Activated naive CD8-positive, alpha-beta T cell treated with anti-CD3 and anti-CD28 coated beads, Interleukin-2, amount 50 U/mL, for 24 hours (primary cell): Measurements from ENCODE around the gene RUNX3.
"Not testable (repeated sequence)": the region's sequence is repeated elsewhere in the genome, so short reads cannot be mapped to it uniquely, and the experiment has no call there.

Source experiments
- ATAC-seq: fragments of 150-1000 bp; cut with Tn5 transposase; one replicate; pipeline ENCODE4 v1.10.0; 2021
- DNase-seq: peaks from one replicate; pipeline ENCODE4 v3.0.0; 2021
- H3K27ac Mint-ChIP-seq: one replicate; pipeline ENCODE4 v1.8.0; 2021; ENCODE audit warnings: mild to moderate bottlenecking, mixed read lengths
- H3K27me3 Mint-ChIP-seq: one replicate; pipeline ENCODE4 v1.8.0; 2021; ENCODE audit warnings: mixed read lengths
- H3K36me3 Mint-ChIP-seq: one replicate; pipeline ENCODE4 v1.8.0; 2021; ENCODE audit warnings: low read depth, mixed read lengths
- H3K4me1 Mint-ChIP-seq: one replicate; pipeline ENCODE4 v1.8.0; 2021; ENCODE audit warnings: mixed read lengths
- H3K4me3 Mint-ChIP-seq: one replicate; pipeline ENCODE4 v1.8.0; 2021; ENCODE audit warnings: mild to moderate bottlenecking, moderate library complexity, mixed read lengths
- H3K9me3 Mint-ChIP-seq: one replicate; pipeline ENCODE4 v1.8.0; 2021; ENCODE audit warnings: mixed read lengths

The RUNX3 gene

GRCh38 chr1:24894002-24894401 is 36.1 kb downstream of the RUNX3 start:
- H3K9me3 Mint-ChIP-seq: peaks cover 20% of the 10 kb centered on the region
- DNase-seq: no peak
- H3K27me3 Mint-ChIP-seq: peaks cover 6% of the 10 kb centered on the region
- no peak overlapping the region for H3K4me3 Mint-ChIP-seq
- H3K36me3 Mint-ChIP-seq: peaks cover 21% of the 10 kb centered on the region
- no peak for ATAC-seq
- H3K27ac Mint-ChIP-seq: no peak overlapping the region
- peaks cover 19% of the 10 kb centered on the region for H3K4me1 Mint-ChIP-seq

GRCh38 chr1:24893431-24893830 is 36.6 kb downstream of the RUNX3 start:
- Mint-ChIP-seq H3K36me3 (peaks cover 19% of the 10 kb centered on the region), H3K27ac (no peak overlapping the region), H3K9me3 (peaks cover 20% of the 10 kb centered on the region), H3K4me3 (no peak overlapping the region), H3K27me3 (peaks cover 6% of the 10 kb centered on the region), H3K4me1 (peaks cover 13% of the 10 kb centered on the region)
- DNase-seq (no peak), ATAC-seq (no peak)

- DNase-seq (no peak), ATAC-seq (no peak)
- H3K27ac Mint-ChIP-seq: peak overlapping the region; percentile 4
- peaks cover 6% of the 10 kb centered on the region for H3K4me1 Mint-ChIP-seq
- peaks cover 17% of the 10 kb centered on the region for H3K36me3 Mint-ChIP-seq
- peaks cover 4% of the 10 kb centered on the region for H3K27me3 Mint-ChIP-seq
- H3K9me3 Mint-ChIP-seq: peaks cover 20% of the 10 kb centered on the region
- H3K4me3 Mint-ChIP-seq: no peak overlapping the region
These were observed 37.6 kb downstream of the RUNX3 start for GRCh38 chr1:24892188-24893153.

GRCh38 chr1:24891367-24891766 is 38.7 kb downstream of the RUNX3 start:
- Mint-ChIP-seq H3K9me3 (peaks cover 20% of the 10 kb centered on the region), H3K36me3 (peaks cover 17% of the 10 kb centered on the region), H3K27ac (peak overlapping the region; percentile 9)
- H3K4me1 Mint-ChIP-seq, DNase-seq, ATAC-seq, H3K27me3 Mint-ChIP-seq, H3K4me3 Mint-ChIP-seq: not testable (repeated sequence)

- ATAC-seq (no peak), DNase-seq (no peak)
- H3K36me3 Mint-ChIP-seq: peaks cover 15% of the 10 kb centered on the region
- H3K9me3 Mint-ChIP-seq: peaks cover 20% of the 10 kb centered on the region
- peak overlapping the region; percentile 9 for H3K27ac Mint-ChIP-seq
- H3K4me1 Mint-ChIP-seq: peaks cover 2% of the 10 kb centered on the region
- H3K27me3 Mint-ChIP-seq: no peaks in the 10 kb centered on the region
- H3K4me3 Mint-ChIP-seq: no peak overlapping the region
These were observed 39.2 kb downstream of the RUNX3 start for GRCh38 chr1:24890887-24891286.

- no peak for DNase-seq
- no peak overlapping the region for H3K27ac Mint-ChIP-seq
These were observed 41.0 kb downstream of the RUNX3 start for GRCh38 chr1:24888971-24889676.

GRCh38 chr1:24888061-24888970 is 41.8 kb downstream of the RUNX3 start:
- ATAC-seq: no peak
- Mint-ChIP-seq H3K4me3 (no peak overlapping the region), H3K4me1 (peaks cover 2% of the 10 kb centered on the region), H3K36me3 (peaks cover 22% of the 10 kb centered on the region), H3K27ac (no peak overlapping the region), H3K27me3 (peaks cover 7% of the 10 kb centered on the region), H3K9me3 (peaks cover 30% of the 10 kb centered on the region)
- DNase-seq: no peak

More at GRCh38 chr1:24888971-24889676, 41.0 kb downstream of the RUNX3 start:
- Mint-ChIP-seq H3K36me3 (peaks cover 21% of the 10 kb centered on the region), H3K4me3 (no peak overlapping the region), H3K27me3 (peaks cover 7% of the 10 kb centered on the region), H3K9me3 (peaks cover 28% of the 10 kb centered on the region), H3K4me1 (peaks cover 2% of the 10 kb centered on the region)
- ATAC-seq: no peak

- no peak for DNase-seq
- no peak for ATAC-seq
- Mint-ChIP-seq H3K4me3 (no peak overlapping the region), H3K27ac (no peak overlapping the region), H3K9me3 (peaks cover 22% of the 10 kb centered on the region), H3K36me3 (peaks cover 9% of the 10 kb centered on the region), H3K4me1 (peaks cover 2% of the 10 kb centered on the region), H3K27me3 (peaks cover 7% of the 10 kb centered on the region)
These were observed 43.8 kb downstream of the RUNX3 start for GRCh38 chr1:24886241-24886640.

- H3K27ac Mint-ChIP-seq: no peak overlapping the region
- DNase-seq: no peak
- peaks cover 7% of the 10 kb centered on the region for H3K27me3 Mint-ChIP-seq
- no peak overlapping the region for H3K4me3 Mint-ChIP-seq
- peaks cover 2% of the 10 kb centered on the region for H3K4me1 Mint-ChIP-seq
- peaks cover 22% of the 10 kb centered on the region for H3K9me3 Mint-ChIP-seq
- no peak for ATAC-seq
- peaks cover 7% of the 10 kb centered on the region for H3K36me3 Mint-ChIP-seq
These were observed 45.3 kb downstream of the RUNX3 start for GRCh38 chr1:24884751-24885150.

GRCh38 chr1:24881034-24881433 is 49.0 kb downstream of the RUNX3 start:
- Mint-ChIP-seq H3K4me3 (no peak overlapping the region), H3K36me3 (peaks cover 7% of the 10 kb centered on the region), H3K27me3 (peaks cover 10% of the 10 kb centered on the region), H3K27ac (no peak overlapping the region), H3K9me3 (peaks cover 22% of the 10 kb centered on the region), H3K4me1 (no peaks in the 10 kb centered on the region)
- ATAC-seq (no peak), DNase-seq (no peak)

- H3K9me3 Mint-ChIP-seq: peaks cover 13% of the 10 kb centered on the region
- H3K27ac Mint-ChIP-seq: no peak overlapping the region
- peaks cover under 1% of the 10 kb centered on the region for H3K36me3 Mint-ChIP-seq
- DNase-seq (no peak), ATAC-seq (no peak)
- H3K4me1 Mint-ChIP-seq: no peaks in the 10 kb centered on the region
- H3K4me3 Mint-ChIP-seq: no peak overlapping the region
- peaks cover 4% of the 10 kb centered on the region for H3K27me3 Mint-ChIP-seq
These were observed 51.0 kb downstream of the RUNX3 start for GRCh38 chr1:24878775-24879742.

- Mint-ChIP-seq H3K36me3 (no peaks in the 10 kb centered on the region), H3K4me1 (no peaks in the 10 kb centered on the region), H3K4me3 (no peak overlapping the region), H3K27ac (no peak overlapping the region), H3K27me3 (peaks cover 4% of the 10 kb centered on the region), H3K9me3 (peaks cover 9% of the 10 kb centered on the region)
- ATAC-seq (no peak), DNase-seq (no peak)
These were observed 52.0 kb downstream of the RUNX3 start for GRCh38 chr1:24878045-24878444.

- DNase-seq: no peak
- Mint-ChIP-seq H3K9me3 (peaks cover 4% of the 10 kb centered on the region), H3K36me3 (no peaks in the 10 kb centered on the region), H3K4me3 (no peak overlapping the region), H3K27ac (no peak overlapping the region), H3K4me1 (peaks cover 9% of the 10 kb centered on the region), H3K27me3 (peaks cover 5% of the 10 kb centered on the region)
- ATAC-seq: no peak
These were observed 54.0 kb downstream of the RUNX3 start for GRCh38 chr1:24875991-24876506.
